Liver (tissue), 9 donors: ENCODE measurements around the gene UBE3B. TPM values are rescaled to one million over a fixed set of nuclear protein-coding genes. Genes with fewer than 3 reads are reported as not detected.

ENCODE experiments used
- DNase-seq: peaks from one replicate; pipeline ENCODE4 v3.0.0-alpha.2; 2017; ENCODE audit warnings: low spot score
- H3K27ac ChIP-seq, 2 donors: one replicate each; pipeline ENCODE4 v1.7.0; 2013; ENCODE audit warnings: inconsistent platforms in 2 of 2, low read length in 2 of 2, control low read depth in 1 of 2, low read depth in 1 of 2, mild to moderate bottlenecking in 1 of 2
- H3K27me3 ChIP-seq, 4 donors: one replicate each; pipeline versions ENCODE4 v1.6.1 to v1.7.0; 2013; ENCODE audit warnings: low read length in 3 of 4, inconsistent platforms in 1 of 4, mild to moderate bottlenecking in 1 of 4, moderate library complexity in 1 of 4; ENCODE audit not compliant: control insufficient read depth in 4 of 4, insufficient read depth in 4 of 4
- H3K36me3 ChIP-seq, 4 donors: one replicate each; pipeline versions ENCODE4 v1.6.1 to v1.7.0; 2013; ENCODE audit warnings: low read length in 3 of 4, mild to moderate bottlenecking in 3 of 4, low read depth in 1 of 4, moderate library complexity in 1 of 4; ENCODE audit not compliant: control insufficient read depth in 4 of 4, insufficient read depth in 3 of 4
- H3K4me1 ChIP-seq, 4 donors: one replicate each; pipeline versions ENCODE4 v1.6.1 to v1.7.0; 2013; ENCODE audit warnings: low read length in 3 of 4, mild to moderate bottlenecking in 3 of 4, moderate library complexity in 1 of 4; ENCODE audit not compliant: control insufficient read depth in 4 of 4, insufficient read depth in 4 of 4
- H3K4me3 ChIP-seq, 3 donors: one replicate each; pipeline versions ENCODE4 v1.6.1 to v1.7.0; 2013; ENCODE audit warnings: low read length in 3 of 3, control low read depth in 1 of 3, low read depth in 1 of 3, mild to moderate bottlenecking in 1 of 3
- H3K9ac ChIP-seq, 2 donors: one replicate each; pipeline ENCODE4 v1.7.0; 2013; ENCODE audit warnings: low read length in 2 of 2, mild to moderate bottlenecking in 2 of 2, moderate library complexity in 2 of 2, control low read depth in 1 of 2, low read depth in 1 of 2
- H3K9me3 ChIP-seq, 4 donors: one replicate each; pipeline versions ENCODE4 v1.6.1 to v1.7.0; 2013; ENCODE audit warnings: low read length in 3 of 4; ENCODE audit not compliant: control insufficient read depth in 4 of 4
- FOXA2 ChIP-seq: IDR thresholded peaks from 2 replicates; pipeline ENCODE4 v1.6.1; 2016; ENCODE audit warnings: antibody characterized with exemption
- GABPA ChIP-seq, 2 donors: IDR thresholded peaks in 1 of 2; conservative IDR thresholded peaks in 1 of 2; 2 replicates each; pipeline ENCODE4 v1.6.1; 2016; ENCODE audit warnings: antibody characterized with exemption in 2 of 2, mild to moderate bottlenecking in 1 of 2, moderate library complexity in 1 of 2
- HNF4A ChIP-seq, 2 donors: conservative IDR thresholded peaks; 2 replicates each; pipeline ENCODE4 v1.6.1; 2016; ENCODE audit warnings: antibody characterized with exemption in 2 of 2, mild to moderate bottlenecking in 2 of 2
- JUND ChIP-seq, 2 donors: IDR thresholded peaks; 2 replicates each; pipeline ENCODE4 v1.6.1; 2016; ENCODE audit warnings: antibody characterized with exemption in 2 of 2
- NR2F2 ChIP-seq: IDR thresholded peaks from 2 replicates; pipeline ENCODE4 v1.6.1; 2016; ENCODE audit warnings: antibody characterized with exemption
- RAD21 ChIP-seq, 2 donors: IDR thresholded peaks; 2 replicates each; pipeline ENCODE4 v1.6.1; 2016; ENCODE audit warnings: antibody characterized with exemption in 2 of 2, mild to moderate bottlenecking in 2 of 2
- RXRA ChIP-seq, 2 donors: IDR thresholded peaks; 2 replicates each; pipeline ENCODE4 v1.6.1; 2017 to 2018; ENCODE audit warnings: antibody characterized with exemption in 2 of 2, mild to moderate bottlenecking in 1 of 2
- SP1 ChIP-seq: IDR thresholded peaks from 2 replicates; pipeline ENCODE4 v1.6.1; 2018; ENCODE audit warnings: antibody characterized with exemption, mild to moderate bottlenecking
- TAF1 ChIP-seq: conservative IDR thresholded peaks from 2 replicates; pipeline ENCODE4 v1.6.1; 2016; ENCODE audit warnings: antibody characterized with exemption, mild to moderate bottlenecking
- YY1 ChIP-seq: IDR thresholded peaks from 2 replicates; pipeline ENCODE4 v1.6.1; 2016; ENCODE audit warnings: antibody characterized with exemption, mild to moderate bottlenecking
- WGBS: extraction: QIAGEN DNeasy Blood & Tissue Kit; methylation state at CpG from one replicate; pipeline ENCODE4 v1.1.7; 2013; 5-methylcytosine and 5-hydroxymethylcytosine counted together
- polyA plus RNA-seq, 2 donors: library from polyadenylated mRNA; stranded (reverse) in 1 of 2; unstranded in 1 of 2; fragments of 200-250 nt in 1 of 2; fragments of >200 nt in 1 of 2; fragmentation: Nextera tagmentation in 1 of 2; extraction: Ambion mirVana in 1 of 2; gene quantifications; one replicate each; pipeline versions ENCODE4 v1.2.1 to v1.2.3, GENCODE V29; 2013 to 2015
- total RNA-seq, 2 donors: library from RNA; depleted of rRNA; stranded (reverse); fragments of >200 nt; gene quantifications; one replicate each; pipeline ENCODE4 v1.2.3, GENCODE V29; 2014
- TF ChIP-seq, protein P1 (sequence below): IDR thresholded peaks from 2 replicates; pipeline ENCODE4 v1.6.1; 2016; ENCODE audit warnings: antibody characterized with exemption
- TF ChIP-seq, protein P2 (sequence below): fragments of 150-350 bp; IDR thresholded peaks from 2 replicates; pipeline ENCODE4 v1.5.1; 2017; ENCODE audit warnings: improper control_type of control experiment, low read depth, low read length; ENCODE audit not compliant: missing input control
- TF ChIP-seq, protein P3 (sequence below): IDR thresholded peaks from 2 replicates; pipeline ENCODE4 v1.6.1; 2016; ENCODE audit warnings: antibody characterized with exemption, mild to moderate bottlenecking
- TF ChIP-seq, protein P4 (sequence below): IDR thresholded peaks from 2 replicates; pipeline ENCODE4 v1.6.1; 2016; ENCODE audit warnings: antibody characterized with exemption
- TF ChIP-seq, protein P5 (sequence below): IDR thresholded peaks from 2 replicates; pipeline ENCODE4 v1.6.1; 2016; ENCODE audit warnings: antibody characterized with exemption
- donor health status: healthy.
- donor health status: healthy.
- donor health status: healthy.
- donor health status: healthy.
- donor health status: healthy.

The UBE3B gene
- total and polyA plus RNA-seq, 4 donors = 9.3 to 43.4 (median 24.1) TPM

DNA sequence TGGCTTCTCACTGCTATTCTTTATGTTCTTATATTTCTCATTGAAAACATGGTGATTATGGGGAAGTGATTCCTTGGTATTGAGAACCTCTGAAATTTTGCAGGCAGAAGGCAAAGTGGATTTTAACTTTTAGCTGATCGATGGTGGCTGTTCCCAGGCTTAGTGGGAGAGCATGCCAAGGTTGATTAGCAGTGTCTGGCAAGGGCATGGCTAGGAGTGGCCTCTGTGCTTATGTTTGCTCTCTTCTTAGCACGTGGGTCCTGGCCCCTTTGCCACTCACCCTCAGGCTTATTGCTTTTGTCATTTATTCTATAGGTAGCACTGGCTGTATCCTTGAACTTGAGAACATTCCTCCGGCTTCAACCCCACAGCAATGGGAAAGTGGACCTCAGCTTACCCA is 98.2 kb downstream of the UBE3B start:
- 29% methylated on average over 3 of the region's 3 CpGs for WGBS
- Histone ChIP-seq H3K36me3 (peaks cover 0 to 18% (median 10%) of the 10 kb centered on the region in 4 donors), H3K4me3 (peak overlapping the region; percentile 1 to 21 (median 10)), H3K9ac (peak overlapping the region in 1 of 2 donors; percentile 22), H3K9me3 (no peaks in the 10 kb centered on the region), H3K27me3 (no peaks in the 10 kb centered on the region), H3K4me1 (peaks cover 27 to 79% (median 71%) of the 10 kb centered on the region in 4 donors), H3K27ac (peak overlapping the region; percentile 53 to 77)
- TF ChIP-seq, protein P1, sequence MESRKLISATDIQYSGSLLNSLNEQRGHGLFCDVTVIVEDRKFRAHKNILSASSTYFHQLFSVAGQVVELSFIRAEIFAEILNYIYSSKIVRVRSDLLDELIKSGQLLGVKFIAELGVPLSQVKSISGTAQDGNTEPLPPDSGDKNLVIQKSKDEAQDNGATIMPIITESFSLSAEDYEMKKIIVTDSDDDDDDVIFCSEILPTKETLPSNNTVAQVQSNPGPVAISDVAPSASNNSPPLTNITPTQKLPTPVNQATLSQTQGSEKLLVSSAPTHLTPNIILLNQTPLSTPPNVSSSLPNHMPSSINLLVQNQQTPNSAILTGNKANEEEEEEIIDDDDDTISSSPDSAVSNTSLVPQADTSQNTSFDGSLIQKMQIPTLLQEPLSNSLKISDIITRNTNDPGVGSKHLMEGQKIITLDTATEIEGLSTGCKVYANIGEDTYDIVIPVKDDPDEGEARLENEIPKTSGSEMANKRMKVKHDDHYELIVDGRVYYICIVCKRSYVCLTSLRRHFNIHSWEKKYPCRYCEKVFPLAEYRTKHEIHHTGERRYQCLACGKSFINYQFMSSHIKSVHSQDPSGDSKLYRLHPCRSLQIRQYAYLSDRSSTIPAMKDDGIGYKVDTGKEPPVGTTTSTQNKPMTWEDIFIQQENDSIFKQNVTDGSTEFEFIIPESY = no peak
- TF ChIP-seq RXRA (IDR thresholded peaks at IDR 0.05) (peak; percentile 47 to 76), JUND (IDR thresholded peaks at IDR 0.05) (peak in 1 of 2 donors; percentile 11), NR2F2 (no peak), SP1 (peak; percentile 20), YY1 (peak; percentile 67), RAD21 (IDR thresholded peaks at IDR 0.05) (peak in 1 of 2 donors; percentile 38), HNF4A (conservative IDR thresholded peaks at IDR 0.05) (peak; percentile 28 to 56), FOXA2 (peak; percentile 9)
- TF ChIP-seq, protein P2, sequence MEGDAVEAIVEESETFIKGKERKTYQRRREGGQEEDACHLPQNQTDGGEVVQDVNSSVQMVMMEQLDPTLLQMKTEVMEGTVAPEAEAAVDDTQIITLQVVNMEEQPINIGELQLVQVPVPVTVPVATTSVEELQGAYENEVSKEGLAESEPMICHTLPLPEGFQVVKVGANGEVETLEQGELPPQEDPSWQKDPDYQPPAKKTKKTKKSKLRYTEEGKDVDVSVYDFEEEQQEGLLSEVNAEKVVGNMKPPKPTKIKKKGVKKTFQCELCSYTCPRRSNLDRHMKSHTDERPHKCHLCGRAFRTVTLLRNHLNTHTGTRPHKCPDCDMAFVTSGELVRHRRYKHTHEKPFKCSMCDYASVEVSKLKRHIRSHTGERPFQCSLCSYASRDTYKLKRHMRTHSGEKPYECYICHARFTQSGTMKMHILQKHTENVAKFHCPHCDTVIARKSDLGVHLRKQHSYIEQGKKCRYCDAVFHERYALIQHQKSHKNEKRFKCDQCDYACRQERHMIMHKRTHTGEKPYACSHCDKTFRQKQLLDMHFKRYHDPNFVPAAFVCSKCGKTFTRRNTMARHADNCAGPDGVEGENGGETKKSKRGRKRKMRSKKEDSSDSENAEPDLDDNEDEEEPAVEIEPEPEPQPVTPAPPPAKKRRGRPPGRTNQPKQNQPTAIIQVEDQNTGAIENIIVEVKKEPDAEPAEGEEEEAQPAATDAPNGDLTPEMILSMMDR = no peak
- TF ChIP-seq, protein P3, sequence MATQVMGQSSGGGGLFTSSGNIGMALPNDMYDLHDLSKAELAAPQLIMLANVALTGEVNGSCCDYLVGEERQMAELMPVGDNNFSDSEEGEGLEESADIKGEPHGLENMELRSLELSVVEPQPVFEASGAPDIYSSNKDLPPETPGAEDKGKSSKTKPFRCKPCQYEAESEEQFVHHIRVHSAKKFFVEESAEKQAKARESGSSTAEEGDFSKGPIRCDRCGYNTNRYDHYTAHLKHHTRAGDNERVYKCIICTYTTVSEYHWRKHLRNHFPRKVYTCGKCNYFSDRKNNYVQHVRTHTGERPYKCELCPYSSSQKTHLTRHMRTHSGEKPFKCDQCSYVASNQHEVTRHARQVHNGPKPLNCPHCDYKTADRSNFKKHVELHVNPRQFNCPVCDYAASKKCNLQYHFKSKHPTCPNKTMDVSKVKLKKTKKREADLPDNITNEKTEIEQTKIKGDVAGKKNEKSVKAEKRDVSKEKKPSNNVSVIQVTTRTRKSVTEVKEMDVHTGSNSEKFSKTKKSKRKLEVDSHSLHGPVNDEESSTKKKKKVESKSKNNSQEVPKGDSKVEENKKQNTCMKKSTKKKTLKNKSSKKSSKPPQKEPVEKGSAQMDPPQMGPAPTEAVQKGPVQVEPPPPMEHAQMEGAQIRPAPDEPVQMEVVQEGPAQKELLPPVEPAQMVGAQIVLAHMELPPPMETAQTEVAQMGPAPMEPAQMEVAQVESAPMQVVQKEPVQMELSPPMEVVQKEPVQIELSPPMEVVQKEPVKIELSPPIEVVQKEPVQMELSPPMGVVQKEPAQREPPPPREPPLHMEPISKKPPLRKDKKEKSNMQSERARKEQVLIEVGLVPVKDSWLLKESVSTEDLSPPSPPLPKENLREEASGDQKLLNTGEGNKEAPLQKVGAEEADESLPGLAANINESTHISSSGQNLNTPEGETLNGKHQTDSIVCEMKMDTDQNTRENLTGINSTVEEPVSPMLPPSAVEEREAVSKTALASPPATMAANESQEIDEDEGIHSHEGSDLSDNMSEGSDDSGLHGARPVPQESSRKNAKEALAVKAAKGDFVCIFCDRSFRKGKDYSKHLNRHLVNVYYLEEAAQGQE = peak; percentile 39
- TF ChIP-seq, protein P4, sequence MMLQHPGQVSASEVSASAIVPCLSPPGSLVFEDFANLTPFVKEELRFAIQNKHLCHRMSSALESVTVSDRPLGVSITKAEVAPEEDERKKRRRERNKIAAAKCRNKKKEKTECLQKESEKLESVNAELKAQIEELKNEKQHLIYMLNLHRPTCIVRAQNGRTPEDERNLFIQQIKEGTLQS = no peak
- TF ChIP-seq, protein P5, sequence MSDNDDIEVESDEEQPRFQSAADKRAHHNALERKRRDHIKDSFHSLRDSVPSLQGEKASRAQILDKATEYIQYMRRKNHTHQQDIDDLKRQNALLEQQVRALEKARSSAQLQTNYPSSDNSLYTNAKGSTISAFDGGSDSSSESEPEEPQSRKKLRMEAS = peak; percentile 74
- DNase-seq = no peak

DNA sequence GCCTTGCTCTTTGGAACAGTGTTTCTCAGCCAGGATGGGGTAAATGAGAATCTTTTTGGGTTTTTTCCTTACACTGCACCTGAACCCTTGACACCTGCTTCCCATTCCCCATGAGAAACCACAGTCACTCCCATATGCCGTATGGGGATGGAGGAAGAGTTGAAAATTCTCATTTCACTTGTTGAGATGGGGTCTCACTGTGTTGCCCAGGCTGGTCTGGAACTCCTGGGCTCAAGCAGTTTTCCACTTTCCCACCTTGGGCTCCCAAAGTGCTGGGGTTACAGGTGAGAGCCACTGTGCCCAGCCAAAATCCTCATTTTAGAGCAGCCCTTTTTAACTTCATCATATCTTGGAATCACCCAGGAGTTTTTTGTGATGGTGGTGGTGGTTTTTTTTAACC is 99.9 kb downstream of the UBE3B start:
- Histone ChIP-seq H3K36me3 (peaks cover 0 to 25% (median 12%) of the 10 kb centered on the region in 4 donors), H3K9ac (no peak overlapping the region), H3K4me1 (peaks cover 31 to 81% (median 77%) of the 10 kb centered on the region in 4 donors), H3K9me3 (no peaks in the 10 kb centered on the region), H3K27me3 (no peaks in the 10 kb centered on the region), H3K27ac (peak overlapping the region in 1 of 2 donors; percentile 22), H3K4me3 (no peak overlapping the region)
- no peak for DNase-seq
- WGBS = 94% methylated on average over 1 of the region's 1 CpG
- TF ChIP-seq, protein P3 = no peak
- TF ChIP-seq GABPA (IDR thresholded peaks at IDR 0.05 in 1 of 2, conservative IDR thresholded peaks at IDR 0.05 in 1 of 2) = no peak
- TF ChIP-seq, protein P2 = no peak
- TF ChIP-seq RAD21 (IDR thresholded peaks at IDR 0.05) = no peak
- no peak for TF ChIP-seq TAF1
- TF ChIP-seq YY1 = no peak
- no peak for TF ChIP-seq SP1
- TF ChIP-seq RXRA (IDR thresholded peaks at IDR 0.05) = no peak
